ENCODE data around the gene UBAP2. TPM values are rescaled to one million over a fixed set of nuclear protein-coding genes. Genes with fewer than 3 reads are reported as not detected.

The UBAP2 gene
- total and polyA plus RNA-seq, 2 donors (not counting 1 experiment from before 2014, with no cell fraction given): 15.5 to 26.2 TPM

GRCh38 chr9:33923998-33924701 is 124.5 kb downstream of the UBAP2 start:
- H3K4me1 Mint-ChIP-seq: no peaks in the 10 kb centered on the region
- Histone ChIP-seq H3K27me3 (replicated peaks in 1 of 4; ENCODE audit: control extremely low read depth in 1 of 4, control insufficient read depth in 3 of 4, insufficient read depth in 4 of 4, low read length in 3 of 4) (no peaks in the 10 kb centered on the region), H3K4me2 (replicated peaks; ENCODE audit: low read depth, low read length, poor library complexity, severe bottlenecking) (no peak overlapping the region), H3K79me2 (ENCODE audit: control insufficient read depth, insufficient read depth, low read length) (no peaks in the 10 kb centered on the region), H3K4me1 (ENCODE audit: control insufficient read depth in 2 of 2, insufficient read depth in 2 of 2, low read length in 2 of 2) (no peaks in the 10 kb centered on the region), H2AFZ (ENCODE audit: insufficient read depth, low read depth, low read length, poor library complexity, severe bottlenecking) (no peak overlapping the region), H3K9ac (ENCODE audit: low read length) (no peak overlapping the region), H3K27ac (ENCODE audit: low read length in 2 of 2) (no peak overlapping the region), H3K4me3 (ENCODE audit: control extremely low read depth in 1 of 5, extremely low read depth in 1 of 5, insufficient read depth in 1 of 5, low read depth in 2 of 5, low read length in 4 of 5) (no peak overlapping the region), H4K20me1 (ENCODE audit: control insufficient read depth, insufficient read depth, low read length, poor library complexity, severe bottlenecking) (no peaks in the 10 kb centered on the region), H3K9me3 (ENCODE audit: control extremely low read depth in 1 of 3, control insufficient read depth in 2 of 3, insufficient read depth in 1 of 3, low read length in 2 of 3) (no peaks in the 10 kb centered on the region), H3K36me3 (replicated peaks in 1 of 2; ENCODE audit: control extremely low read depth in 1 of 2, control insufficient read depth in 1 of 2, extremely low read depth in 1 of 2, insufficient read depth in 2 of 2, low read length in 1 of 2) (peaks cover 0 to 70% of the 10 kb centered on the region in 2 experiments)
- H3K9me3 Mint-ChIP-seq (ENCODE audit: insufficient read depth): no peaks in the 10 kb centered on the region
- H3K27ac Mint-ChIP-seq: peak overlapping the region; percentile 2
- WGBS (ENCODE audit: insufficient coverage): 94% methylated on average over 14 of the region's 14 CpGs
- ChIA-PET CTCF (interaction anchor here (0.5 to 2.4 kb wide), 7 partner anchors 9 to 455 kb away, joined by 3 to 14 read pairs (median 4); no protein-coding TSS in a partner anchor), POLR2A (no interaction called here)
- no peak for DNase-seq
- ATAC-seq (ENCODE audit: low read depth): no peak
- H3K4me3 Mint-ChIP-seq: no peak overlapping the region
- TF ChIP-seq EZH2 (IDR thresholded peaks at IDR 0.05; ENCODE audit: borderline replicate concordance, insufficient read depth, low read depth, low read length, poor library complexity, severe bottlenecking) (no peak), CTCF (IDR thresholded peaks at IDR 0.05) (no peak)
- no peaks in the 10 kb centered on the region for H3K27me3 Mint-ChIP-seq
- intact Hi-C loops (cut with micrococcal nuclease): loop anchor here (5.0 to 10.0 kb wide), 2 partner anchors 107 to 451 kb away; partner anchors contain the start of genes MYORG and UBE2R2

- Mint-ChIP-seq H3K4me3 (no peak overlapping the region), H3K9me3 (ENCODE audit: insufficient read depth) (no peaks in the 10 kb centered on the region), H3K4me1 (no peaks in the 10 kb centered on the region), H3K27ac (no peak overlapping the region), H3K27me3 (no peaks in the 10 kb centered on the region)
- H3K79me2 ChIP-seq (ENCODE audit: control insufficient read depth, insufficient read depth, low read length): no peaks in the 10 kb centered on the region
- no peaks in the 10 kb centered on the region for H3K9me3 ChIP-seq (ENCODE audit: control extremely low read depth in 1 of 3, control insufficient read depth in 2 of 3, insufficient read depth in 1 of 3, low read length in 2 of 3)
- no peaks in the 10 kb centered on the region for H4K20me1 ChIP-seq (ENCODE audit: control insufficient read depth, insufficient read depth, low read length, poor library complexity, severe bottlenecking)
- no peak overlapping the region for H3K4me2 ChIP-seq (replicated peaks; ENCODE audit: low read depth, low read length, poor library complexity, severe bottlenecking)
- intact Hi-C loops (cut with micrococcal nuclease): loop anchor here (5.0 to 10.0 kb wide), 2 partner anchors 106 to 452 kb away; partner anchors contain the start of genes MYORG and UBE2R2
- ChIA-PET POLR2A (no interaction called here), CTCF (interaction anchor here (2.4 kb wide), 1 partner anchor 108 kb away, joined by 14 read pairs; no protein-coding TSS in a partner anchor)
- H3K27ac ChIP-seq (ENCODE audit: low read length in 2 of 2): no peak overlapping the region
- no peak for TF ChIP-seq EZH2 (IDR thresholded peaks at IDR 0.05; ENCODE audit: borderline replicate concordance, insufficient read depth, low read depth, low read length, poor library complexity, severe bottlenecking)
- TF ChIP-seq CTCF (IDR thresholded peaks at IDR 0.05): no peak
- H2AFZ ChIP-seq (ENCODE audit: insufficient read depth, low read depth, low read length, poor library complexity, severe bottlenecking): no peak overlapping the region
- no peak overlapping the region for H3K9ac ChIP-seq (ENCODE audit: low read length)
- no peak overlapping the region for H3K4me3 ChIP-seq (ENCODE audit: control extremely low read depth in 1 of 5, extremely low read depth in 1 of 5, insufficient read depth in 1 of 5, low read depth in 2 of 5, low read length in 4 of 5)
- peaks cover 3 to 69% of the 10 kb centered on the region in 2 experiments for H3K36me3 ChIP-seq (replicated peaks in 1 of 2; ENCODE audit: control extremely low read depth in 1 of 2, control insufficient read depth in 1 of 2, extremely low read depth in 1 of 2, insufficient read depth in 2 of 2, low read length in 1 of 2)
- WGBS (ENCODE audit: insufficient coverage): 99% methylated on average over 4 of the region's 4 CpGs
- DNase-seq (no peak), ATAC-seq (ENCODE audit: low read depth) (no peak)
- H3K4me1 ChIP-seq (ENCODE audit: control insufficient read depth in 2 of 2, insufficient read depth in 2 of 2, low read length in 2 of 2): no peaks in the 10 kb centered on the region
- no peaks in the 10 kb centered on the region for H3K27me3 ChIP-seq (replicated peaks in 1 of 4; ENCODE audit: control extremely low read depth in 1 of 4, control insufficient read depth in 3 of 4, insufficient read depth in 4 of 4, low read length in 3 of 4)
Observed at GRCh38 chr9:33923079-33923478, 125.6 kb downstream of the UBAP2 start.
